LNCAP (cell line): Measurements from ENCODE around the gene ZNF423.

Experiments used
- CTCF ChIP-seq: fragments of 450-650 bp; IDR thresholded peaks from 2 replicates; pipeline ENCODE4 v1.5.1; 2017; ENCODE audit warnings: mild to moderate bottlenecking

The ZNF423 gene

GRCh38 chr16:49491771-49492761 is 363.8 kb downstream of the ZNF423 start:
- peak; percentile 99 for TF ChIP-seq CTCF

GRCh38 chr16:49491106-49491670 is 364.7 kb downstream of the ZNF423 start:
- TF ChIP-seq CTCF = no peak

- TF ChIP-seq CTCF = no peak
These were observed 365.6 kb downstream of the ZNF423 start for GRCh38 chr16:49490321-49490705.

- TF ChIP-seq CTCF = no peak
These were observed 366.1 kb downstream of the ZNF423 start for GRCh38 chr16:49489686-49490320.

- no peak for TF ChIP-seq CTCF
These were observed 367.0 kb downstream of the ZNF423 start for GRCh38 chr16:49488740-49489525.

GRCh38 chr16:49488336-49488735 is 367.6 kb downstream of the ZNF423 start:
- TF ChIP-seq CTCF = no peak

GRCh38 chr16:49487746-49488145 is 368.2 kb downstream of the ZNF423 start:
- no peak for TF ChIP-seq CTCF
